Progenitor cell of endocrine pancreas (in vitro differentiated cells): ENCODE measurements around the gene PITX1. TPM values are rescaled to one million over a fixed set of nuclear protein-coding genes. Genes with fewer than 3 reads are reported as not detected.
"Not testable (repeated sequence)": the region's sequence is repeated elsewhere in the genome, so short reads cannot be mapped to it uniquely, and the experiment has no call there.

ENCODE experiments used
- DNase-seq: peaks from one replicate; pipeline ENCODE4 v3.0.0; 2021; ENCODE audit warnings: low spot score; ENCODE audit not compliant: unreplicated experiment
- H3K27ac Mint-ChIP-seq: 2 replicates; pipeline ENCODE4 v1.8.0; 2021; ENCODE audit warnings: mild to moderate bottlenecking, moderate library complexity, mixed read lengths
- H3K27me3 Mint-ChIP-seq: 2 replicates; pipeline ENCODE4 v1.8.0; 2021; ENCODE audit warnings: mixed read lengths
- H3K36me3 Mint-ChIP-seq: 2 replicates; pipeline ENCODE4 v1.8.0; 2022; ENCODE audit warnings: mixed read lengths; ENCODE audit not compliant: insufficient read depth
- H3K4me1 Mint-ChIP-seq: 2 replicates; pipeline ENCODE4 v1.8.0; 2021; ENCODE audit warnings: low read depth, mixed read lengths
- H3K4me3 Mint-ChIP-seq: 2 replicates; pipeline ENCODE4 v1.8.0; 2021; ENCODE audit warnings: low read depth, mild to moderate bottlenecking, moderate library complexity, mixed read lengths
- H3K9me3 Mint-ChIP-seq: 2 replicates; pipeline ENCODE4 v1.8.0; 2021; ENCODE audit warnings: low read depth, mixed read lengths
- CTCF ChIP-seq: fragments of 200-600 bp; sonication (generic); IDR thresholded peaks from one replicate; pipeline ENCODE4 v1.5.0; 2021; ENCODE audit warnings: antibody characterized with exemption, mild to moderate bottlenecking; ENCODE audit not compliant: unreplicated experiment
- long read RNA-seq: library from polyadenylated mRNA; unstranded; transcript quantifications from one replicate; pipeline ENCODE4 v2.0.0, GENCODE V29; 2020
- total RNA-seq: library from RNA; stranded (reverse); gene quantifications from 2 replicates; pipeline ENCODE4 v1.2.1, GENCODE V29; 2021

The PITX1 gene
- 12.5 and 16.2 TPM in 2 replicates for total RNA-seq
- long read RNA-seq: 0 reads

DNA sequence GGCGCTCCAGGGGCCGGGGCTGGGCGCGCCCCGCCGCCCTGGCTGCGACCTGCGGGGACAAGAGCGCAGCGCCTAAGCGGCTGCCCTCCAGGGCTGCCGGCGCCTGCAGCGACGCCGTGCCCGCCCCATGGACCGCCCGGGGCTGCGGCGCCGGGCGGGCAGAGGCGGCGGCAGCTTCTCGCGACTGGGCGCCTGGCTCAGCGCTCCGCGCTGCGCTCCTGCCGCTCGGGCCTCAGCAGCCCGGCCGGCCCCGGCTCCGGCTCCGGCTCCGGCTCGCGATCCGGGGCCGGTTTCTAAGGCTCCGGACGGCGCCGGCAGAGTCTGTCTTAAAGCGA is at the start of gene PITX1:
Gene PITX1, minus strand, starts transcription at position 328 of the 335 bp plus-strand sequence. CDS start 347 bp downstream, outside the sequence.
- DNase-seq: no peak
- Mint-ChIP-seq H3K9me3 (no peaks in the 10 kb centered on the region), H3K27me3 (peaks cover 80% of the 10 kb centered on the region), H3K4me1 (peaks cover 21% of the 10 kb centered on the region), H3K4me3 (peak within 1 kb of the TSS; percentile 78), H3K27ac (peak within 1 kb of the TSS; percentile 93), H3K36me3 (peaks cover 6% of the 10 kb centered on the region)
- no peak for TF ChIP-seq CTCF

- H3K4me3 Mint-ChIP-seq, H3K4me1 Mint-ChIP-seq, H3K27ac Mint-ChIP-seq, H3K36me3 Mint-ChIP-seq, DNase-seq: not testable (repeated sequence)
- Mint-ChIP-seq H3K27me3 (peaks cover 10% of the 10 kb centered on the region), H3K9me3 (peaks cover 16% of the 10 kb centered on the region)
Measured at GRCh38 chr5:135083334-135083733, 49.3 kb upstream of the PITX1 start.

DNA sequence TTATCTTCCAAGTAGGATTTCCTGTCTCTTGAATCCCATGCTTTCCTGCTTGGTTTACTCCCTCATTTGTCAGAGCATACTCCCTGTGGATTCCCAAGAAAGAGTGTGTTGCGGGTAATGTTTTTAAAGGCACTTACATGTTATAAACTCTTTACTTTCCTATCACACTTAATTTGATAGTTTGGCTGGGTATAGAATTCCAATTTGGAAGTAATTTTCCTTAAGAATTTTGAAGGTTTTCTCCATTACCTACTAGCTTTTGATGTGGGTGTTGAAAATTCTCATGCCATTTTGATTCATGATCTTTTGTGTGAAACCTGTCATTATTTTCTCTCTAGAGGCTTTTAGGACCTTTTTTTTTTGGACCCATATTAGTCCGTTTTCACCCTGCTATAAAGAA is 47.2 kb upstream of the PITX1 start:
- peaks cover 2% of the 10 kb centered on the region for H3K36me3 Mint-ChIP-seq
- peaks cover 16% of the 10 kb centered on the region for H3K9me3 Mint-ChIP-seq
- TF ChIP-seq CTCF: no peak
- no peak overlapping the region for H3K4me3 Mint-ChIP-seq
- no peaks in the 10 kb centered on the region for H3K4me1 Mint-ChIP-seq
- H3K27me3 Mint-ChIP-seq: peaks cover 7% of the 10 kb centered on the region
- no peak overlapping the region for H3K27ac Mint-ChIP-seq
- no peak for DNase-seq

GRCh38 chr5:135079760-135080159 is 45.7 kb upstream of the PITX1 start:
- Mint-ChIP-seq H3K36me3 (peaks cover 2% of the 10 kb centered on the region), H3K27ac (no peak overlapping the region), H3K27me3 (peaks cover 7% of the 10 kb centered on the region), H3K9me3 (peaks cover 16% of the 10 kb centered on the region), H3K4me1 (no peaks in the 10 kb centered on the region), H3K4me3 (no peak overlapping the region)
- TF ChIP-seq CTCF: no peak
- DNase-seq: no peak

DNA sequence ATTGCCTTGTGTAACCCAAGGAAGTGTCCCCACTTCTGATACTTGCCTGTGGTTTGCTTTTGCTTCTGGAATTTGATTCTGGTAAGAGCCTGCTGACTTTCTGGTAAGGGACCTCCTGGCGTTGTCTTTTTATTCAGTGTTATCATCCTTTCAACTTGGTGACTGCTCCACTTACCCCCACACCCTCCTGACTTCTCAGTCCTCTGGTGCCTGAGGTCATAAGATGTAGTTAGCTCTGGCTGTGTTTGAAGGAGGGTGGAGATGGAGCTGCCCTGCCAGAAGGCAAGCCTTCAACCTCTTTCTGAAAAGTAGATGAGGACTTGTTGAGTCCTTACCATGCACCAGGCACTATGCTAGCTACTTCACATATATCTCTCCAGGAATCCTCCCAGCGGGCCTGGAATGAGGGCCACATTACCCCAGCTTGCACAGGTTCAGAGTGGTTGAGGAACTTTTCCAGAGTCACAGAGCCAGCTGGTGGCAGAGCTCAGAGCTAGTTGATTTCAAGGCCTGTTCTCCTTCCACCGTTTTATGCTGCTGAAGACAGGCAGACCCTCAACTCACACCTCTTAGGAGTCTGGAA is 45.2 kb upstream of the PITX1 start:
- H3K27ac Mint-ChIP-seq: no peak overlapping the region
- H3K4me1 Mint-ChIP-seq: peaks cover 2% of the 10 kb centered on the region
- no peak overlapping the region for H3K4me3 Mint-ChIP-seq
- peaks cover 9% of the 10 kb centered on the region for H3K27me3 Mint-ChIP-seq
- H3K36me3 Mint-ChIP-seq: peaks cover 2% of the 10 kb centered on the region
- TF ChIP-seq CTCF: no peak
- no peak for DNase-seq
- peaks cover 16% of the 10 kb centered on the region for H3K9me3 Mint-ChIP-seq

GRCh38 chr5:135076801-135077200 is 42.8 kb upstream of the PITX1 start:
- TF ChIP-seq CTCF: no peak
- peaks cover 18% of the 10 kb centered on the region for H3K27me3 Mint-ChIP-seq
- H3K27ac Mint-ChIP-seq: no peak overlapping the region
- no peaks in the 10 kb centered on the region for H3K36me3 Mint-ChIP-seq
- peaks cover 11% of the 10 kb centered on the region for H3K4me1 Mint-ChIP-seq
- no peak for DNase-seq
- no peak overlapping the region for H3K4me3 Mint-ChIP-seq
- H3K9me3 Mint-ChIP-seq: peaks cover 9% of the 10 kb centered on the region
